Measurements from ENCODE around the gene ELOVL4.

Gene ELOVL4

GRCh38 chr6:79949233-79949632 is 1.9 kb upstream of the ELOVL4 start:
- Histone ChIP-seq H3K36me3 (ENCODE audit: control insufficient read depth, insufficient read depth, low read length) (no peaks in the 10 kb centered on the region), H3K4me1 (ENCODE audit: control insufficient read depth, insufficient read depth, low read length) (peaks cover 7% of the 10 kb centered on the region), H3K9me3 (ENCODE audit: control insufficient read depth, low read length) (no peaks in the 10 kb centered on the region), H3K27me3 (ENCODE audit: control insufficient read depth, insufficient read depth, low read length) (peaks cover 36% of the 10 kb centered on the region), H3K4me3 (ENCODE audit: low read length) (no peak overlapping the region), H3K9ac (ENCODE audit: low read length) (no peak overlapping the region)

GRCh38 chr6:79946272-79947190 is 822 bp downstream of the ELOVL4 start:
- H3K9ac ChIP-seq (ENCODE audit: low read length), result peak overlapping the region; percentile 39
- H3K36me3 ChIP-seq (ENCODE audit: control insufficient read depth, insufficient read depth, low read length), result no peaks in the 10 kb centered on the region
- H3K4me3 ChIP-seq (ENCODE audit: low read length), result no peak overlapping the region
- H3K9me3 ChIP-seq (ENCODE audit: control insufficient read depth, low read length), result no peaks in the 10 kb centered on the region
- peaks cover 36% of the 10 kb centered on the region for H3K27me3 ChIP-seq (ENCODE audit: control insufficient read depth, insufficient read depth, low read length)
- peaks cover 7% of the 10 kb centered on the region for H3K4me1 ChIP-seq (ENCODE audit: control insufficient read depth, insufficient read depth, low read length)

GRCh38 chr6:79943133-79943532 is 4.2 kb downstream of the ELOVL4 start:
- H3K4me3 ChIP-seq (ENCODE audit: low read length), result no peak overlapping the region
- no peaks in the 10 kb centered on the region for H3K36me3 ChIP-seq (ENCODE audit: control insufficient read depth, insufficient read depth, low read length)
- peaks cover 36% of the 10 kb centered on the region for H3K27me3 ChIP-seq (ENCODE audit: control insufficient read depth, insufficient read depth, low read length)
- peaks cover 7% of the 10 kb centered on the region for H3K4me1 ChIP-seq (ENCODE audit: control insufficient read depth, insufficient read depth, low read length)
- no peak overlapping the region for H3K9ac ChIP-seq (ENCODE audit: low read length)
- H3K9me3 ChIP-seq (ENCODE audit: control insufficient read depth, low read length), result no peaks in the 10 kb centered on the region

GRCh38 chr6:79941489-79942151 is 5.7 kb downstream of the ELOVL4 start:
- Histone ChIP-seq H3K4me3 (ENCODE audit: low read length) (no peak overlapping the region), H3K9me3 (ENCODE audit: control insufficient read depth, low read length) (no peaks in the 10 kb centered on the region), H3K27me3 (ENCODE audit: control insufficient read depth, insufficient read depth, low read length) (peaks cover 20% of the 10 kb centered on the region), H3K36me3 (ENCODE audit: control insufficient read depth, insufficient read depth, low read length) (no peaks in the 10 kb centered on the region), H3K4me1 (ENCODE audit: control insufficient read depth, insufficient read depth, low read length) (peaks cover 5% of the 10 kb centered on the region), H3K9ac (ENCODE audit: low read length) (no peak overlapping the region)

- H3K9me3 ChIP-seq (ENCODE audit: control insufficient read depth, low read length), result no peaks in the 10 kb centered on the region
- H3K36me3 ChIP-seq (ENCODE audit: control insufficient read depth, insufficient read depth, low read length), result no peaks in the 10 kb centered on the region
- no peaks in the 10 kb centered on the region for H3K4me1 ChIP-seq (ENCODE audit: control insufficient read depth, insufficient read depth, low read length)
- H3K9ac ChIP-seq (ENCODE audit: low read length), result no peak overlapping the region
- no peaks in the 10 kb centered on the region for H3K27me3 ChIP-seq (ENCODE audit: control insufficient read depth, insufficient read depth, low read length)
- H3K4me3 ChIP-seq (ENCODE audit: low read length), result no peak overlapping the region
These were observed 18.8 kb downstream of the ELOVL4 start for GRCh38 chr6:79928478-79928998.

- Histone ChIP-seq H3K9ac (ENCODE audit: low read length) (no peak overlapping the region), H3K36me3 (ENCODE audit: control insufficient read depth, insufficient read depth, low read length) (no peaks in the 10 kb centered on the region), H3K9me3 (ENCODE audit: control insufficient read depth, low read length) (no peaks in the 10 kb centered on the region), H3K4me3 (ENCODE audit: low read length) (no peak overlapping the region), H3K27me3 (ENCODE audit: control insufficient read depth, insufficient read depth, low read length) (no peaks in the 10 kb centered on the region), H3K4me1 (ENCODE audit: control insufficient read depth, insufficient read depth, low read length) (no peaks in the 10 kb centered on the region)
These were observed 19.6 kb downstream of the ELOVL4 start for GRCh38 chr6:79927758-79928157.

GRCh38 chr6:79923270-79923669 is 24.1 kb downstream of the ELOVL4 start:
- Histone ChIP-seq H3K36me3 (ENCODE audit: control insufficient read depth, insufficient read depth, low read length) (no peaks in the 10 kb centered on the region), H3K9ac (ENCODE audit: low read length) (no peak overlapping the region)

GRCh38 chr6:79922018-79922417 is 25.3 kb downstream of the ELOVL4 start:
- H3K27me3 ChIP-seq (ENCODE audit: control insufficient read depth, insufficient read depth, low read length), result no peaks in the 10 kb centered on the region
- H3K4me1 ChIP-seq (ENCODE audit: control insufficient read depth, insufficient read depth, low read length), result no peaks in the 10 kb centered on the region
- no peak overlapping the region for H3K9ac ChIP-seq (ENCODE audit: low read length)
- H3K4me3 ChIP-seq (ENCODE audit: low read length), result no peak overlapping the region
- H3K9me3 ChIP-seq (ENCODE audit: control insufficient read depth, low read length), result no peaks in the 10 kb centered on the region
- H3K36me3 ChIP-seq (ENCODE audit: control insufficient read depth, insufficient read depth, low read length), result no peaks in the 10 kb centered on the region

More at GRCh38 chr6:79923270-79923669, 24.1 kb downstream of the ELOVL4 start:
- H3K4me3 ChIP-seq (ENCODE audit: low read length), result no peak overlapping the region
- no peaks in the 10 kb centered on the region for H3K4me1 ChIP-seq (ENCODE audit: control insufficient read depth, insufficient read depth, low read length)
- no peaks in the 10 kb centered on the region for H3K27me3 ChIP-seq (ENCODE audit: control insufficient read depth, insufficient read depth, low read length)
- no peaks in the 10 kb centered on the region for H3K9me3 ChIP-seq (ENCODE audit: control insufficient read depth, low read length)

GRCh38 chr6:79913369-79913768 is 34.0 kb downstream of the ELOVL4 start:
- Histone ChIP-seq H3K36me3 (ENCODE audit: control insufficient read depth, insufficient read depth, low read length) (no peaks in the 10 kb centered on the region), H3K4me1 (ENCODE audit: control insufficient read depth, insufficient read depth, low read length) (no peaks in the 10 kb centered on the region), H3K9me3 (ENCODE audit: control insufficient read depth, low read length) (no peaks in the 10 kb centered on the region), H3K9ac (ENCODE audit: low read length) (no peak overlapping the region), H3K4me3 (ENCODE audit: low read length) (no peak overlapping the region), H3K27me3 (ENCODE audit: control insufficient read depth, insufficient read depth, low read length) (no peaks in the 10 kb centered on the region)

GRCh38 chr6:79911992-79912391 is 35.4 kb downstream of the ELOVL4 start:
- H3K4me1 ChIP-seq (ENCODE audit: control insufficient read depth, insufficient read depth, low read length), result no peaks in the 10 kb centered on the region
- no peak overlapping the region for H3K9ac ChIP-seq (ENCODE audit: low read length)
- H3K36me3 ChIP-seq (ENCODE audit: control insufficient read depth, insufficient read depth, low read length), result no peaks in the 10 kb centered on the region
- H3K4me3 ChIP-seq (ENCODE audit: low read length), result no peak overlapping the region
- no peaks in the 10 kb centered on the region for H3K9me3 ChIP-seq (ENCODE audit: control insufficient read depth, low read length)
- H3K27me3 ChIP-seq (ENCODE audit: control insufficient read depth, insufficient read depth, low read length), result no peaks in the 10 kb centered on the region

GRCh38 chr6:79909517-79909916 is 37.8 kb downstream of the ELOVL4 start:
- no peaks in the 10 kb centered on the region for H3K27me3 ChIP-seq (ENCODE audit: control insufficient read depth, insufficient read depth, low read length)
- no peaks in the 10 kb centered on the region for H3K36me3 ChIP-seq (ENCODE audit: control insufficient read depth, insufficient read depth, low read length)
- H3K9me3 ChIP-seq (ENCODE audit: control insufficient read depth, low read length), result no peaks in the 10 kb centered on the region
- H3K4me3 ChIP-seq (ENCODE audit: low read length), result no peak overlapping the region
- H3K4me1 ChIP-seq (ENCODE audit: control insufficient read depth, insufficient read depth, low read length), result no peaks in the 10 kb centered on the region
- no peak overlapping the region for H3K9ac ChIP-seq (ENCODE audit: low read length)

GRCh38 chr6:79902046-79902445 is 45.3 kb downstream of the ELOVL4 start:
- no peak overlapping the region for H3K9ac ChIP-seq (ENCODE audit: low read length)
- H3K4me3 ChIP-seq (ENCODE audit: low read length), result no peak overlapping the region
- no peaks in the 10 kb centered on the region for H3K36me3 ChIP-seq (ENCODE audit: control insufficient read depth, insufficient read depth, low read length)
- no peaks in the 10 kb centered on the region for H3K27me3 ChIP-seq (ENCODE audit: control insufficient read depth, insufficient read depth, low read length)
- H3K4me1 ChIP-seq (ENCODE audit: control insufficient read depth, insufficient read depth, low read length), result no peaks in the 10 kb centered on the region
- no peaks in the 10 kb centered on the region for H3K9me3 ChIP-seq (ENCODE audit: control insufficient read depth, low read length)
